ENCODE data around the gene CHMP1B. TPM values are rescaled to one million over a fixed set of nuclear protein-coding genes. Genes with fewer than 3 reads are reported as not detected.

CHMP1B gene
- total RNA-seq, 1 experiment from 2014 or later = 38.7 TPM

DNA sequence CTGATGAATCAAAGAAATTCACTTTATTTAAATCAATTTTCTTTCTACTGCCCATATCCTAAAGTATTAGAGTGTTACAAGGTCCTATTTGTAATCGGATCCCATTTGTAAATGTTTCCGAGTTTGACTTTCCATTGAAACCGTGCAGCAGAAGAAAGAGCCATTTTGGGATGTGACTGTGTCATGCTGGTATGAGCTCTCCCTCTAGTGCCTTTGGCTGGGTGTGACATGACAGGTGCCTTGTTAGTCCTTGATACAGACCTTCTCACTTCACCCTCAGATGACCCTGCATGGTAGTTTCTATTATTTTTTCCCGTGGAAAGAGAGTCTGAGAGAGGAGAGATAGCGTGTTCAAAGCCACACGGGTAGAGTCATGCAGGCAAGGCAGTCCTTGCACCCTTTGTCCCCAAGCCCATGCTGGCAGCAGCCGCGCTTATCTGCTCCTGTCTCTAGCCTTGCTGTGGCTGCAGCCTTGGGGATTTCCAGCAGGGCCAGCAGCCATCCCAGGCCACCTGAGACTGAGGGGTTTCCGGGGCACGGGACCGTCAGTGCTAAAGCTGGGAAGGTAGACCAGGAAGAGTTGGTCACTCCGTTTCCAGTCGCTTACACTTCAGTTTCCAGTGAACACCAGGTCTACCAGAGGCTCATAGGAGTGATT lies 21.4 kb downstream of the CHMP1B start:
- Histone ChIP-seq H3T11ph (ENCODE audit: low read length) (no peak overlapping the region), H3K23ac (ENCODE audit: insufficient read length, low read depth, low read length) (no peak overlapping the region), H2BK15ac (ENCODE audit: low read depth, low read length) (no peak overlapping the region), H3K27me3 (ENCODE audit: insufficient read depth, low read length) (no peaks in the 10 kb centered on the region), H4K91ac (ENCODE audit: insufficient read length, low read depth, low read length) (no peak overlapping the region), H3K56ac (ENCODE audit: insufficient read length, low read depth, low read length) (no peak overlapping the region), H3K4me2 (ENCODE audit: insufficient read depth, insufficient read length, low read length) (no peak overlapping the region), H4K8ac (replicated peaks; ENCODE audit: insufficient read length, low read depth, low read length) (no peak overlapping the region), H2BK20ac (ENCODE audit: low read depth, low read length, poor library complexity, severe bottlenecking) (no peak overlapping the region), H2AFZ (ENCODE audit: low read length) (no peak overlapping the region), H2BK120ac (ENCODE audit: low read depth, low read length, poor library complexity, severe bottlenecking) (no peak overlapping the region), H3K18ac (ENCODE audit: insufficient read length, low read depth, low read length) (no peak overlapping the region), H2BK5ac (ENCODE audit: insufficient read length, low read length) (no peak overlapping the region), H3K4me1 (ENCODE audit: insufficient read depth, low read length) (peaks cover 6% of the 10 kb centered on the region), H3K9ac (ENCODE audit: extremely low read depth, insufficient read length, low read length) (no peak overlapping the region), H3K4ac (ENCODE audit: low read depth, low read length) (no peak overlapping the region), H3K79me2 (ENCODE audit: insufficient read depth, low read length) (no peaks in the 10 kb centered on the region), H3K14ac (ENCODE audit: insufficient read depth, low read length) (no peak overlapping the region), H3K9me3 (ENCODE audit: control insufficient read depth, low read depth, low read length) (no peaks in the 10 kb centered on the region), H3K79me1 (ENCODE audit: insufficient read depth, low read depth, low read length, poor library complexity, severe bottlenecking) (no peaks in the 10 kb centered on the region), H4K20me1 (ENCODE audit: control insufficient read depth, insufficient read depth, insufficient read length) (no peaks in the 10 kb centered on the region), H2AK5ac (ENCODE audit: insufficient read length, low read length) (no peak overlapping the region), H4K5ac (ENCODE audit: insufficient read length, low read depth, low read length) (no peak overlapping the region), H2BK12ac (ENCODE audit: insufficient read length, low read depth, low read length) (no peak overlapping the region), H3K27ac (ENCODE audit: insufficient read length, low read depth, low read length) (no peak overlapping the region), H3K23me2 (ENCODE audit: insufficient read length, low read depth, low read length, poor library complexity, severe bottlenecking) (no peaks in the 10 kb centered on the region)
- Mint-ChIP-seq H3K9me3 (peaks cover 3% of the 10 kb centered on the region in 2 experiments; a peak in 3 of 5 replicates), H3K27me3 (ENCODE audit: low read depth) (no peaks in the 10 kb centered on the region), H3K4me1 (peaks cover 10 to 11% of the 10 kb centered on the region in 2 experiments), H3K36me3 (ENCODE audit: insufficient read depth in 1 of 3, low read depth in 3 of 3) (peaks cover 29 to 59% (median 42%) of the 10 kb centered on the region in 3 experiments), H3K27ac (no peak overlapping the region; a peak in 2 of 7 replicates), H3K4me3 (no peak overlapping the region)
- TF ChIP-seq, protein P1, sequence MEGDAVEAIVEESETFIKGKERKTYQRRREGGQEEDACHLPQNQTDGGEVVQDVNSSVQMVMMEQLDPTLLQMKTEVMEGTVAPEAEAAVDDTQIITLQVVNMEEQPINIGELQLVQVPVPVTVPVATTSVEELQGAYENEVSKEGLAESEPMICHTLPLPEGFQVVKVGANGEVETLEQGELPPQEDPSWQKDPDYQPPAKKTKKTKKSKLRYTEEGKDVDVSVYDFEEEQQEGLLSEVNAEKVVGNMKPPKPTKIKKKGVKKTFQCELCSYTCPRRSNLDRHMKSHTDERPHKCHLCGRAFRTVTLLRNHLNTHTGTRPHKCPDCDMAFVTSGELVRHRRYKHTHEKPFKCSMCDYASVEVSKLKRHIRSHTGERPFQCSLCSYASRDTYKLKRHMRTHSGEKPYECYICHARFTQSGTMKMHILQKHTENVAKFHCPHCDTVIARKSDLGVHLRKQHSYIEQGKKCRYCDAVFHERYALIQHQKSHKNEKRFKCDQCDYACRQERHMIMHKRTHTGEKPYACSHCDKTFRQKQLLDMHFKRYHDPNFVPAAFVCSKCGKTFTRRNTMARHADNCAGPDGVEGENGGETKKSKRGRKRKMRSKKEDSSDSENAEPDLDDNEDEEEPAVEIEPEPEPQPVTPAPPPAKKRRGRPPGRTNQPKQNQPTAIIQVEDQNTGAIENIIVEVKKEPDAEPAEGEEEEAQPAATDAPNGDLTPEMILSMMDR (conservative IDR thresholded peaks at IDR 0.05) = peak; percentile 56
- DNase-seq = no peak
- WGBS (ENCODE audit: extremely low coverage, insufficient read length, low lambda C conversion rate) = no CpG with 5 or more reads among the region's 13 CpGs
